Ramos (cell line): ENCODE measurements around the gene ACVR1B.

Source experiments
- in situ Hi-C: fragments of 300-500 bp; cut with MboI; formaldehyde crosslinking; loops from one replicate; pipeline ENCODE4 v1.14.3; 2022; ENCODE audit warnings: low sequenced_read_pairs; ENCODE audit not compliant: unreplicated experiment

ACVR1B gene

DNA sequence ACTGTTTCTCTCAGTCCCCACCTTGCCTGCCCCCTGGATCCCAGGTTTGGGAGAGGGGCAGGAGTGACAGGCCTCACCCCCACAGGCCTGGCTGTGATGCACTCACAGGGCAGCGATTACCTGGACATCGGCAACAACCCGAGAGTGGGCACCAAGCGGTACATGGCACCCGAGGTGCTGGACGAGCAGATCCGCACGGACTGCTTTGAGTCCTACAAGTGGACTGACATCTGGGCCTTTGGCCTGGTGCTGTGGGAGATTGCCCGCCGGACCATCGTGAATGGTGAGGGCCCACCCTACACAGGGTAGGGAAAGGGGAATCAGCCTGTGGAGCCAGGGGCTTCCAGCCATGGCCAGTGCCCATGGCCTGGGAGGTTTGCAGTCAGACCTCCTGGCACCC lies 35.5 kb upstream of the ACVR1B start:
- in situ Hi-C loops, result no loop called here

DNA sequence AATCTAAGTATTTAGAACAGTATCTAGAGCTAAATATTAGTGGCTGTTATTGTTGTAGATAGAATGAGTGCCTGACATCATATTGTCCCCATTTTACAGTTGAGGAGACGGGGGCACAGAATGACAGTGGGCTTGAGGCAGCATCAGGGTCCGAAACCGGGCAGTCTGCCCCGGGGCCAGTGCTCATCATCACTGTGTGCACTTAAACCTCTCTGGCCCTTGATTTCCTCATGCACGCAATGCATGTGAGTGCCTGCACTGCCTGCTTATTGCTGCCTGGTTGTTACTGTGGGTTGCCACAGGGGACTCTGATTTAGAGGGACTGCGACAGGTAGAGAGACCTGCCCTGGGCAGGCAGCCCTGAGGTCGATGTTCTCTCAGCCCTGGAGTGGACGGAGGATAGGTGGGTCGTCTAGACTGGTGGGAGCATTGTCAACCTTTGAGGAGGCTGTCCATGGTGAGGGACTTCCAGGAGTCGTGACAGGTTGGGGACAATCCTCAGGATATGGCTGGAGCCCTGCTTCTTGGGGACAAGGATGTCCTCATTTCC lies 34.4 kb upstream of the ACVR1B start:
- in situ Hi-C loops, result no loop called here

DNA sequence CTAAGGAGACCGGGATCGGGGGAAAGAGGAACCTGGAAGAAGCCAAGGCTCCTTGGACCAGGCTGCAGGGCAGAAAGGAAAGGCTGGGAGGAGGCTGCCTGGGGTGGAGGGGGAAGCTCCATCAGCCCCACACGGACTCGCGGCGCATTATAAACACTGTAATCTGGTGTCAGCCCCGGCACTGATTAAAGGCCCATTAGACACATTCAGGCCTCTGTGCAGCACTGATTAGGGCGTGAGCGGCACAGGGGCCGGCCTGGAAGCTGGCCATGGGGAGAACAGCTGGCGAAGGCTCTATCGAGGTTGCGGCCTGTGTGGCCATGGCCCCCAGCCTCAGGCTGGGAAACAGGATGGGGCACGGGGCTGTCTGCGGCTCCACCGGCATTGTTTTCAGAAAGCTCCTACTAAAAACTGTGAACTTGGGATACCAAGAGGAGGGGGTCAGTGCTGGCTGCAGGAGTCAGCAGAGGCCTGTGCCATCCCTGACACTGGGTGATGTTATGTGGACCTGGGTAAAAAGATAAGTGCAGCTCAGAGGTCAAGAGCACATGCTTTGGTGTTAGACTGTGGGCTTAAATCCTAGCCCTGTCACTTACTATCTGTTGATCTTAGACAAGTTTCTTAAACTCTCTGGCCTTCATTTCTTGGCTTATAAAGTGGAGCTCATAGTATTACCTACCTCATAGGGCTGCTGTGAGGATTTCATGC lies 33.6 kb upstream of the ACVR1B start:
- in situ Hi-C loops, result no loop called here

DNA sequence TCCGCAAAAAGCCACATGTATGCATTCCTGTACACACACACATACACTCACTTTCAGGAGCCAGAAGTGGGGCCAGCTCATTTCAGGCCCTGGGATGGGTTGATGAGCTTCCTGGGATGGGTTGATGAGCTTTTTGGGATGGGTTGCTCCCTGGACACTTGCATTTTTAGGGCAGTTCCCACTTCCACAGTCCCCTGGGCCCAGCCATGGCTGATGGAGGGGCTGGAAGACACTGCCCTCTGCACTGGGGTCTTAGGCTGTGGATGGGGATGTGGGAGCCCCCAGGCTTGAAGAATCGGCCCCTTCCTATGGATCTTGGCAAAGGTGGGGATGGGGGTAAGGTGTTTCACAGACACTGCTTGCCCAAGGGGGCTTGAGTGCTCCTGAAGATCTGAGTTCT lies 31.5 kb upstream of the ACVR1B start:
- in situ Hi-C loops, result no loop called here

DNA sequence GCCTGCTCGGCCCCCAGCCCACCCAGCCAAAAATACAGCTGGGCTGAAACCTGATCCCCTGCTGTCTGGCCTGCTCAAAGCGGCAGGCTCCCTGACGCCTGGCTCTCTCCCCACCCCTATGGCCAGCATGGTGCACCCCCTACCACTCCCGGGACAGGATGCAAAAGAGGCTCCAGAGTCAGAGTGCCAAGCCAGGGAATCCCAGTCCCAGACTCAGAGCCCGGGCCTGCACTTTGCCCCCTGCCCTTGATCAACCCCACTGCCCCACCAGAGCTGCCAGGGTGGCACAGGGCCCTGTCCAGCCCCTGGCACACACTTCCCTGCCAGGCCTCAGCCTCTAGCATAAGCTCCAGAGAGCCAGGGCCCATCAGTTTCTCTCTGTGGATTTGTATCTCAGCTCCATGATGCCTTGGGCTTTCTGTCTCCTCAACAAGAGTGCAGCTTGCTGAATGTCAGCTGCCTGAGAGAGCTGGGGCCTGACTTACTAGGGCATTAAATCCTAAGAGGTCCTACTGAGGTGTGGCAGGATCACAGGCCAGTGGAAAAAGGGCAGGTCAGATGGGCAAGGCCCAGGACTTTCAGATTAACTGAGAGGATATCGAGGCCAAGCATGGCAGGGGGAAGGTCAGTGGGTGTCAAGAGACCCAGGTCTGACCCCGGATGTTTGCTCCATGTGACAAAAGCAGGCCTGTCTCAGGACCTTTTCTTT lies 30.3 kb upstream of the ACVR1B start:
- in situ Hi-C loops, result no loop called here

DNA sequence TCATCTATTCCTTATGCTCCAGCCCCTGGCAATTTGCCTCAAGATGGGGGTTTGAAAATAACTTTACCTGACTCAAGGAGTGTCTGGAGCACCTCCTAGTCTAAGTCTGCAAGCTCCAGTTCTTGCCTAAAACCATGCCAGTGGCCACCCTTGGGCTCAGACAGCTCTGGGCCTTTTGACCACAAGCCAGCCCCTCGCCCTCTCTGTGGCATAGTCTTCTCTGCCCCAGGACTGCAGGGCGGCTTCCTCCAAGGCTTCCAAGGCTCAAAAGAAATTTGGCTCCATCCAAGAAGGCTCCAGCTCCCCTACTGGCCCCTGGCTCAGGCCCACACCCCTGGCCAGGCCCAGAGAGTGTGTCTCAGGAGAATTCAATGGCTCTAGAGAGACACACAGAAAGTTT lies 29.4 kb upstream of the ACVR1B start:
- in situ Hi-C loops, result no loop called here

DNA sequence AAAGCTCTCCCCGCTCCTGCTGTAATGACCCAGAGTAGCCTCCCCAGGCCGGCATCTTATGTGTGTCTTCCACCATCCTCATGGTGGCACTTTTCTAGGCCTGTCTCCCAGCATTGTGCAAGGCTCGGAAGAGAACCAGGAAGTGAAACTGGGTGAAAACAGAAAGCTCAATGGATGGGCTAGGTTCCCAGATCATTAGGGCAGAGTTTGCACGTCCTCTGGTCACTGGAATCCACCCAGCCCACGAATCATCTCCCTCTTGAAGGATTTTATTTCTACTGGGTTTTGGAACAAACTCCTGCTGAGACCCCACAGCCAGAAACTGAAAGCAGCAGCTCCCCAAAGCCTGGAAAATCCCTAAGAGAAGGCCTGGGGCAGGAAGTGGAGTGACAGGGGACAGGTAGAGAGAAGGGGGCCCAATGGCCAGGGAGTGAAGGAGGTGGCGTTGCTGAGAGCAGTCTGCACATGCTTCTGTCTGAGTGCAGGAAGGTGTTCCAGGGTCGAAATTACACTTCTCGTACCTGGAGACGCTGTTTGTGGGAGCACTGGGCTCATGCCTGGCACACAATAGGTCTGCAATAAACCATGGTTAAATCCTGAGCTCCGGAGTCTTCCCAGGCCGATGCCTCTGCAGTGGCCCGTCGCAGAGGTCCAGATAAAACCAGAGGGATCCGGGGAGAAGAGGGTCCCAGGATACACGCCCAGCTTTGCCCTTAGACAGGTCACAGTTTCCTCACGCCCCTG lies 28.6 kb upstream of the ACVR1B start:
- in situ Hi-C loops, result no loop called here

DNA sequence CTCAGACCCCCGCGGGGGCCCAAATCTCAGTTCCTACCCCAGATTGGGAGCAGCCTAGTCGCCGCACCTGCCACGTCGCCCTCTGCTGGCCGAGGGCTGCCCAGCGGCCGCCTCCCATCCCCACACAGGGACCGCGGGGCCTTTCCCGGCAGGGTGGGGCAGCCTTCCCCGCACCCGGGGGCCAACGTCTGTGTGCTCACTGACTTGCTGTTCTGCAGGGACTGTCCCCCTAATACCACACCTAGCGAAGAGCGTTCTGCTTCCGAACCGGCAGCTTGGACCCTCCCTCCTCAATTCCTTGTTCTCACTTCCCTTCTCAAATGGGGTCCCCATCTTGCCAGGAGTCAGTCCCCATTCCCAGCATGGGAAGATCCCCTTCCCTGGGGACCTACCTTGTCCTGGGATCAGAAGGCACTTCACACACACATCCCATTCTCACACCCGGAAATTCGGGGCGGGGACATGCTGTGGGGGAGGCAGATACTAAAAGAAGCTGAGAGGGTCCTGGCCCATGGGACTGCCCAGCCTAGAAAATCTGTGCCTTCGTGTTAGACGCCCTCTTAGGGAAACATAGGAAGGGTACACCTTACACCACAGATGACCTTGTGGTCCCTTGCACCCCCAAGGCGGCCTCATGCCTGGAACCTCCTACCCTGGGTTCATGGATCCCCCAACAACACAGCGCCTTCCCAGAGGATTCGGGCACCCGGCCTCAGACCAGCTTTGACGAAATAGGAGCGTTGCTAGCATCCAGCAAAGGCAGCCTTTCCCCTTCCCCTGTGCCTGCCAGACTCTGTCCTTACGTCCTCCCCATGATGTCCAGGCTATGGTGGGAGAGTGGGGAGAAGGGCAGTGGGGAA lies 27.8 kb upstream of the ACVR1B start:
- in situ Hi-C loops, result no loop called here

DNA sequence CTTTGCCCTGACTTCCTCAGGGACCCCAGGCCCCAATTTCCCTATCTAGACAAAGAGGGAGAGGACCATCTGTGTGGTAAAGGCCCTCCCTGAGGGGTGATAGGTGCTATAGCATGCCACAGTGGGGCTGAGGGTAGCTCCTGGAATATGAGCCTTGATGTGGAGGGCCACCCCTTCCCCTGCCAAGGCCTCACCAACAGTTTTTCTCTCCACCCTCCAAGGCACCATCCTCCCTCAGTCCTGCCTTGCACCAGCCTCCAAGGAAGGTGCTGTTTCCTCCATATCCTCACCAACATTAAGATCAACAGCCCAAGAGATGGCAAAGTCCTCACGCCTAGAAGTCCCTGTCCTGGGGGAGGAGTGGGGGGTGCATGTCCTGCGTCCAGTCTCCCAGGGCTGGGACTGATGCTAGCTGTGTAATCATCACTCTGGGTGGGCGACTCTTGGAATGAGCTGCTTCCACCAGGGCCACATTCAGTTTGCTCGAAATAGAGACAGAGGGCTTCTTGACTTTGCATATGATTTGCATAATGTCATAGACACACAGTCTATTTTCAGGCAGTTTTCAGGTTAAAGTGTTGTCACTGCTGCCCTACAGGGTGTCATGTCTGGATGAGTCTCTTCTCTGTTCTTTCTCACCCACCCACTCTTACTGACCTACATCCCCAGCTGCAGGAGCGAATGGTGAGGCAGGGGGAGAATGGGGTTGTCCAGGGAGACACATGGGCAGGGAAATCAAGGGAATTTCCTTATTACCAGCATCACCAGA lies 26.8 kb upstream of the ACVR1B start:
- in situ Hi-C loops, result no loop called here

DNA sequence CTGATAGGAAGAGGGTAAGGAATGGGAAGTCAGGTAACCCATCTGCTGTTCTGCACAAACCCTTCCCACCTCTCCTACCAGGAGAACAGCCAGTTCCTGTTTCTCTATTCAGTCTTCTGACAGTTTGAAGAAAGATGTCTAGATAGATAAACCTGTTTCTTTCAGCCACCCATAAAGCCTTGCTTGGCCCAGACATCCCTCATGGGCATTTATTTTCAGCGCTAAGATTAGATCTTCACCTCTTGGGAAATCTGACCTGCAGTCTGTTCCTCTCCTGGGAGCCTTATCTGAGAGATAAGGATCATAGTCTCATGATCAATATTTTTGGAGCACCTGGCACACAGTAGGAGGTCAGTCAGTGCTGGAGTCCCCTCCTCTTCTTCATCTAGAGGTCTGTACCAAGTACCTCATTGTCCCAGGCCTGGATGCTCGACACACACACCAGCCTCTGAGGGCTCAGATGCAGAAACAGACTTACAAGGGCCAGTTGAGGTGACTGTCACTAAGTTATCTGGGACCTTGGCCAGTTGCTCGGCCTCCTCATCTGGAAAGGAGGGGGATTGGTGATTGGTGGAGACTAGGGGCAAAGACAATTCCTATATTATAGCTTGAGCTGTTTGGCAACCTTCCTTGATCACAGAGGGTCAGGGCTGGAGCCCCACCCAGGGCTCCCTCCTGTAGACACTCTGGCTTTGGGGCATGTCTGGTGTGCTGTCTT lies 26.0 kb upstream of the ACVR1B start:
- in situ Hi-C loops, result no loop called here

DNA sequence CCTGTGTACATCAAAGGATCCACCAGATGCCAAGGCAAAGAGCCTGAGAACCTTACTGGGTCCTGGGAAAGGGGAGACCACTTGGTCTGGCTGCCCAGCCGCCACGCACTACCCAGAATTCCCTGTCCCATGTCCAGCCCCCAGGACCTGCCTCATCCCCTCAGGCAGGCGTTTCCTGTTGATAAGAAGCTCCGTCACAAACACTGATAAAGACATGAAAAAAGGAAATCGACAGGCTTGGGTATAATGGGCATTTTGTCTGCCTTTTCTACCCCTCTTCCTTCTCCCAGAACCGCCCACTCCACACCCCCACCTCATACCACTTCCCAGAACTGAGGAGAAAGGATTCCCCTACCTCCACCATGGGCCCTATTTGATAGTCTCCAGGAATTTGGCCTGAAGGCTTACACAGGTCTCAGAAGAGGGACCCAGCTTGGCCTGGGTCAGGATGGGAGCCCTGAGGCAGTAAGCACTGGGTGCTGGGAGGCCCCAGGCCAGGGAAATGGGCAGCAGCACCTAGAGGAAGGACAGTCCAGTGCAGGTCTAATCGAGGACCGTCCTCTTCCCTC lies 25.4 kb upstream of the ACVR1B start:
- in situ Hi-C loops, result no loop called here

DNA sequence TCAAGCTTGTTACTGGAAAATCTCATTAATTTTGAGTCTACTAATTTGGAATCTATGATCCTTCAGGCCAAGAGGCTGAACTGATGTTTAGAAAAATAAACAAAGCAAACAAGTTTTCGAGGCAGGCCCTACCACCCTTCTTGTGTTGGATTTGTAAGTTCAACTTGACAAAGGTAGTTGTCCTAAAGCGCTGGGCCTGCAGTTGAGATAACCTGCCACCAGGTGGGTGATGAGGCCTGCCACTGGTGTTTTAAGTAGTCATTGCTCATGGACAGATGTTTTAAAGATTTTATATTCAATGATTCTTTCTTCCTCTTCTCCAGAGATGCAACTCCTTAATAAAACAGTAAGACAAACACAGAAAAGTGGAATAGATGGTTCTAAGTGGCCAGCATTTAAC lies 24.8 kb upstream of the ACVR1B start:
- in situ Hi-C loops, result no loop called here

DNA sequence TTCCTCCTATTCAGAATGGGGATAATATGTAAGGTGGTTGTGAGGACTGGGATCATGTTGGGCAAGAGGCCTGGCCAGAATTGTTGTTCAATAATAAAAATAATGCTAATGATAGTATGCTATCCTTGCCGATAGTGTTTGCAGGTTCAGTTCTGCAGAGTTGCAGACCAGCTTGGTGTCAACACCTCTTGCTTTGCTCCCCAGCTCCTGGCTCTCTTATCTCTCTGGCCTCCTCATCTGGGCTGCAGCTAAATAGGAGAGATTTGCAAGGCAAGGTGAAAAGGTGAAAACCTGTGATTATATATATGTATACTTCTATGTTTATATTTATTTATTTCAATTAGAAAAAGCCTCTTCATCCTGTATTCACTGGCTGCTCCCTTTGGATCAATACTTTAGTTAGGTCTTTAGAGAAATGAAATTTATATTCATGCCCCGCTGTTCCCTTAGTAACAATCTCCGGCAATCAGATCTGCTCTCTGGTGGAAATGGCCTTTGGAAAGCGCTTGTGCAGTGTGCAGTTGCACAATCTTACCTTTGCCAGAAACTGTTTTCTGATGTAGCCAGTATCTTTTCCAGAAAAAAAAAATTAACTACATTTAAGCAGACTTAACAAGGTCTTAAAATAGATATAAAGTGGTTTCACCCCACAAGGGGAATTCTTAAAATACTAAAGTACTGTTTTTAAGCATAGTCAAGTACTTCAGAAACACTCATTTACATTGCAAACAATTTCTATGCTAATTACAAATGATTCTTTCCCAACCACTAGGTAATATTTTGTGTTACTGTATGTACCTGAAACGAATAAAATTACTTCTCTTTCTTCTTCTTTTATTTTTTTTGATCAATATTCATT lies 19.1 kb upstream of the ACVR1B start:
- in situ Hi-C loops, result no loop called here

DNA sequence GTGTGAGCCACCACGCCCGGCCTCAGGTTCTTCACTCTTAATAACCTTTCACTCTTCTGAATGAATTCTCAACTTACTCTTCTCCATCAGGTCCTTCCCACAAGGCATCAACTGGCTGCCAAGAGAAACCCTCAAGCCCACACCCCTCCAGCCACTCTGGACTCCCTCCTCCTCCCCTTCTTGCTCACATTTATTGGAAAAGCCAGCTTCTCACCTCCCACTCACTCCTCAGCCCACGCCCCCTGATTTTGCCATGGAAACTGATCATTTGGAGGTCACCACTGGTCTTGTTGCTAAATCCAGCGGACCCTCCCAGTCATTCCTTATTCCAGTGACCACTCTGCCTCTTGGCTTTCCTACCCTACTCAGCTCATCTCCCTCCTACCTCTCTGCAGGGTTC lies 17.4 kb upstream of the ACVR1B start:
- in situ Hi-C loops, result no loop called here

DNA sequence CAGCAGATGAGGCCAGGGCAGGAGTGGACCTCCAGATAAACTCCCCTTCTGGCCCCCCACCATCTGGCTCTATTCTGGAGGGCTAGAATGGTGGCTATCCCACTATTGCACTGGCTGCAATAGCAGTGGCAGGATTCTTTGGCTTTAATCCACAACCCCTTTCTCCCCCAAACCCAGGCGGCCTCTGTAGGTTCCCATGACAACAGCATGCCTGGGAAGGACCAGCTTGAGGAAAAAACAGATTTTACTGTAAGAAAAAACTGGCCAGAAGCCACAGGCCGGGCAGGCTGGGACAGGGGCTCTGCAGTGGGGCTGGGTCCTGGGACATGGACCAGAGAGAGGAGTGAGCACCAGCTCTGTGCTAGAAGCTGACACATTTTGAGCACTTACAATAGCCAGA lies 13.6 kb upstream of the ACVR1B start:
- in situ Hi-C loops, result no loop called here

DNA sequence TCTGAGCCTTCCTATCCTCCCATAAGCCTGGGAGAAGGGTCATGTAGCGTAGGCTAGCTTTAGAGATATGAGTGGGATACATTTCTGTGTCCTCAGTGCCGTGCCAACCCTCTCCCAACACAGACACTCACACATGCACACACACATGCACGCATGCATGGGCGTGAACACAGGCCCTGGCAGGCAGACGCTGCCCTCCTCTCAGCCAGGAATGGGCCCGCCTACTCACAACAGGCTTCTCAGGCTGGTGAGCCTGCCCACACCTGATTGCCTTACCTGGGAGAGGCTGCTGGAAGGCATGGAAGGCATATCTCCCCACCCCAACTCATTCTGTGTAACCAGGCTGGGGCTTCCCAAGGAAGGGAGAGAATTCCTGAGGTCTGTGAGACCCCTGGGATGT lies 12.8 kb upstream of the ACVR1B start:
- in situ Hi-C loops, result no loop called here

DNA sequence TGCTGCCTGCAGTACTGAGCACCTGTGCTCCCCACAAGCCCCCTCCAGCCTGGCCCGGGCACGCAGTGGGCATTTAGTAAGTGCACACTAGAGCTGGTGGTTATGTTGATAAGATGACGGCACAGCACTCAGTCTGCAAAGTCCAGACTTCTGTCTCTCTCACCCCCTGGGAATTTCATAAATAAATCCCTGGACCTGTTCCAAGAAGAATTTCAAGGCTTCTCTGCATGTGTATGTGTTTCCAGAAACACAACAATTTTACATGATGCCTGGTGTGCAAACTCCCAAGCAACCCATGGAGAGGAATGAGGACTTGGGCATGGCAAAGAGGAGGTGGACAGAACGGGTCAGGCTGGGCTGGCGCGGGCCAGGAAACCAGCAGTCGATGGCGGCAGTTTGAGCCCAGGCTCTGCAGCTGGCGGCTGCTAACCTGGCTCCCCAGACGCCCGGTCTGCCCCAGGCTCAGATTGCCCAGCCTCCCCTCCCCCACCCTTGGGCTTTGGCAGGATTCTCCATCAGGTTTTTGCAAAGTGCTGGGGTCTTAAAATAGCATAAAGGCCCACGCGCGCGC lies 10.4 kb upstream of the ACVR1B start:
- in situ Hi-C loops, result no loop called here
